ENCODE results near the gene FOXP4.
"Not testable (repeated sequence)": the region's sequence is repeated elsewhere in the genome, so short reads cannot be mapped to it uniquely, and the experiment has no call there.

Gene FOXP4

DNA sequence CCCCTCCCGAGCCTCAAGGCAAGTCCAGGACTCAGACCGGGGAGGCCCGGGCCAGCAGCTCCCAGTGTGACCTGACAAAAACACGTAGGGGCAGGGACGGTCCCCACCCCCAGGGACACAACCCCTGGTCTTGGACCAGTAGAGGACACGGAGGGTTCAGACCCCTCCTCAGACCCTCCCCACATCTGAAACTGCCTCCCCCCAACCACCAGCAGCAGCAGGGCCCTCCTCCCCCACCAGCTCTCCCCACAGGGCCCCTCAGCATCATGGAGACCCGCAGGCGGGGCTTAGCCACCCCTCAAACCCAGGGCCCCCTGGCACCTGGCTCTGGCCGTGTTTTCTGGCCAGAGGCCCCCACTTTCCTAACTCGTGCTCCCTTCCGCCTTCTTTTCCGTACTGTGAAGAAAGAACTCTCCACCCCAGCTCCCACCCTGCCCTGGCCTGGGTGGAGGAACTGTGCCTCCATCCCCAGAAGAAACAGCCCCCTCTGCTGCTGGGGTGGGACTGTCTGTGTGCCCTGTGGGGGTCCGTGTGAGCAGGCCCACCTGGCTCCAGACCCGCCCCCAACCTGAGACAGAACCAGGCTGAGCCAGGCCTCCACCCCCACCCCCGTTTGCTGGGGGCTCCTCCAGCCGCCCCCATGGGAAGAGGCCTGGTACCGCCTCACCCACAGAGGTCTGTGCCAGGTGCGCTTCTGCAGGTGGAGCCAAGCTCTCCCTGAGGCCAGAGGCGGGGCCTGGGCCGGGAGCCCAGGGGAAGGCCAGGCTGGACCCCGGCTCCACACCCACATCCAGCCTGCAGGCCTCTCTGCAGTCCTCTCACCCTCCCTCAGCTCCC is 53.1 kb downstream of the FOXP4 start:
- no peak for DNase-seq (ENCODE audit: low read depth)

DNA sequence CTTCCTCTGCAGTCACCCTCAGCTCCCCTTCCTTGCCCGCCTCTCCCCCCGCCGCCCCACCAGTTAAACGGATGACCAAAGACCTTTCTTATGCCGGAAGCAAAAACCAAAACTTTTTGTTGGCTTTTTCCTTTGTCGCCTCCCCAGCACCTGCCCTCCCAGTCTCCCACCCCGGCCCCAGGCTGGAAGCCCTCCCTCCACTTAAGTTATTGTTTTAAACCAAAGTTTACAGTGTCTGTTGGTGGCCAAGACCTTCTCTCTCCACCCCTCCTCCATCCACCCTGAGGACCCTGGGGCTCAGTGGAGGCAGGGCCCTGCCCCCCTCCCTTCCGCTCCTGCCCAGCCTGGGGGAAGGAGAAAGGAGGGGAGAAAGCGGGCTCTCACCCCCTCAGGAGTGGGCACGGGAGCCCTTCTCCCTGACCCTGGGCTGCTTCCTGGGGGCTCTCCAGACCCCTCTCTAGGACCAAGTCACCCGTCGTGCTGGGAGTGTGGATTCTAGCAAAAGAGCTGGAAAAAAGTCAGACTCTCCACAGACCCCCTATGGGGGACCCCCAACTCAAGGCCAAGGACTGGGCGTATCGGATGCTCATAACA is 53.8 kb downstream of the FOXP4 start:
- no peak for DNase-seq (ENCODE audit: low read depth)

DNA sequence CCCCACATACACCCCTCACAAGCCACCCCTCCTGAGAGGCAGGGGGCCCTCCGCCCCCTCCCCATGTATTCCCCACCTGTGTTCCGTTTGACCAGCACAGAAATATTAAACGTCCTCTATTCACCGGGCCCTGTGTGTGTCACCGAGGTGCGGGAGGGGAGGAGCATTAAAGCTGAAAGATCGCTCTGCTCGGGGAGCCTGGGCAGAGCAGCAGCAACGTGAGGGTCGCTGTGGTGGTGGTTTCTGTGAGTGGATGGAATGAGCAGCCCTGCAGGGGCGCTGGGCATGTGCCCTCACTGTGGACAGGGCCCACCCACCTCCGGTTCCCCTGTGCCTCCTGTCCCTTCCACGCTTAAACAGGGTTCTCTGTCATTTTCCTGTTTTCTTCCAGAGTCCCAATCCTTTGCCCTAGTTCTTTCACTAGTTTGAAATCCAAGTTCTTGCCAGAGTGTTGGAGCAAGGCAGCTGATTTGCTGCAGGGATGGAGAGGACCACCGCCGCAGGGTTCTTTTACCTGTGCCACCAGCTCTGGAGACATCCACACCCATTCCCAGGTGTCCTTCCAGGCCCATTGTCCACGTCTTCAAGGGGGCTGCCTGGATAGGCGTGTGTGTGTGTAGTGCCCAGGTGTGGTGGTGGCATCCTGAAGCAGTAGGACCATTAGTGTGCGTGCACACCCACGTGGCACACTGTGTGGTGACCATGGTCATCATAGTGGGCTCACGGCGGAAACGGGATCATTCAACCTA is 54.5 kb downstream of the FOXP4 start:
- DNase-seq (ENCODE audit: low read depth), result no peak

DNA sequence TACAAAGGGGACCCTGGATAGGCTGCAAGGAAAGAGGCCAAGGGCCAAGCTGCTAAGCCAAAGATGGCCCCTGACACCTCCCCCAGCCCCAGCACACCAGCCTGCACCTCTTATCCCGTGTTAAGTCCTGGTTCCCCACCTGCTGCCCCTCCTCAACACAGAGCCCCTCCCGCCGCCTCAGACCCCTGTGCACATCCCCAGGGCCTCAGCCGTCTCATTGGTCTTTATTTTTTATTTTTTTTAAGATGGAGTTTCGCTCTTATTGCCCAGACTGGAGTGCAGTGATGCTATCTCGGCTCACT is 55.0 kb downstream of the FOXP4 start:
- no peak for DNase-seq (ENCODE audit: low read depth)

DNA sequence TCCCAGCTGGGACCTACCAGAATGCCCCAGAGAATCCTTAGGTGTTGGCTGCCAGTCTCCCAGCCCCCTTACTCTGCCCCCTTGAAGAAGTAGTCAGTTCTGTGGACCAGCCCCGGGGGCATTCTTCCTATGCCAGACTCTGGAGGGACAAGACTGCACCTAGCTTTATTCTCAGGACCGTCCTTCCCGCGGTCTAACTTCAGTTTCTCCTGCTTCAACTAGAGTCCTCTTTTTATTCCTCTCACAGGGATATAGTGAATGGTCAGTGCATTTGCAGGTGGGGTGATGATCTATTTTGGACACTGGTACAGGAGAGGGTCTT is 56.2 kb downstream of the FOXP4 start:
- DNase-seq (ENCODE audit: low read depth), result no peak

DNA sequence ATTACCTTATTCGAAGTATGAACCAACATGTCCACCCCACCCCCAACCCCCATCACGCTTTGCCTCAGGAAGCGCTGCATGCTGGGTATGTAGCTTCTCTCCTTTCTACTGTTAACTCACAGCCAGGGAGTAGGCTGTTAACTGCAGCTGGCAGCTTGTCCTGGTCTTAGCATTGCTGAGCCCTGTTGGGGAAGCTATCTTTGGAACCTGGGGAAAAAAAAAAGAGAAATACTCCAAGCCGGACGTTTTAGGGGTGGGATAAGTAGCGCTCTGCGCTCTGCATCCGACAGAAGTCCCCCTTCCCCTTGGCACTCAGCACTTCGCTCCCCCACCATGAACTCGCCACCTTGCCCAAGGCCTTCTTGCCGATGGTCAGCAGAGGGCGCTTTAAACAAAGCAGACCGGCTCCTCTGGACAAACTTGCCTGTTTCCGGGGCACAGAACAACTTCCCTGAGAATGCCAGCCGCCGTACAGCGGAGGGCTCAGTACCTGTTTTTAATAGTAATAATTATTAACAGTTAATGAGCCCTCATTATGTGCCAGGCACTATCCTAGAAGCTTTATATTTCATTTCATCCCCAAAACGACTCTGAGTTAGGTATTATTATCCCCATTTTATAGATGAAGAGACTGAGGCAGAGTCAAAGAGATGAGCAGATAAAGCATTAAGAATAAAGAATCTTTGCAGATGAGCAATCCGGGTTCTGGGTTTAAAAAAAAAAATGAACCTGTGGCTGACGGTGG is 56.9 kb downstream of the FOXP4 start:
- peak; percentile 81 for DNase-seq (ENCODE audit: low read depth)

DNA sequence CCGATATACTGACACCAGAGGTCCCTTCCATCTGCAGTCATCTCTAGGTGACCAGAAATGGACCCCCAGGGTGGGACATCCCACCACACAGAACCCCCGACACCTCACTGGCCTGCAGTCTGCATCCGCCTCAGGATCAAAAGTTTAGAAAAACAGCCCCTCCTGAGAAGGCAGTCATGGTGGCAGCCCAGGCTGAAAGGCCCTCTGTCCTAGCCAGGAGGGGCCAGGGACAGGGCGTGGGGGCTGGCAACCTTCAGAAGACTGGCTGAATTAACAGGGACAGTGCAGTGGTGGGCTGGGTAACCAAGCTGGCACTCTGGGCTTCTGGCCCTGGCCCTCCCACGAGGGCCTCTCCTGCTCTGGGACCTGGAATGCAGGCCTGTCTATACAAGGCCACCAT is 57.8 kb downstream of the FOXP4 start:
- no peak for DNase-seq (ENCODE audit: low read depth)

DNA sequence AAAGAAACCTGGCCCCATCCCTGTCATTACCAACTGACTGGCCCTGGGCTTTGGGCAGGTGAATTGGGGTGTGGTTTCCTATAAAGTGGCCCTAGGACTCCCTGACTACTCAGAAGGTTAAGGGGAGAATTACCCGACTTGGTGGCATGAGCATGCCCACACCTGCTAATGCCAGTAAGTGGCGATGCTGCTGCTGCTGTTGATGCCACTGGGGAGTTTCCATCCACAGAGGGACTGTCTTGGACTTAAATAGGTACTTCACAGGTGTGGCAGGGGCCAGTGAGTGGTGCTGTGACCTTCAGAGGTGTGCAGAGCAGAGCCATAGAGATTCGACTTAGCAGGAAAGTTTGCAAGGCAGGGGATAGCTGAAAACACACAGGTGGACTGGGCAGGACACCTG is 59.5 kb downstream of the FOXP4 start:
- no peak for DNase-seq (ENCODE audit: low read depth)

DNA sequence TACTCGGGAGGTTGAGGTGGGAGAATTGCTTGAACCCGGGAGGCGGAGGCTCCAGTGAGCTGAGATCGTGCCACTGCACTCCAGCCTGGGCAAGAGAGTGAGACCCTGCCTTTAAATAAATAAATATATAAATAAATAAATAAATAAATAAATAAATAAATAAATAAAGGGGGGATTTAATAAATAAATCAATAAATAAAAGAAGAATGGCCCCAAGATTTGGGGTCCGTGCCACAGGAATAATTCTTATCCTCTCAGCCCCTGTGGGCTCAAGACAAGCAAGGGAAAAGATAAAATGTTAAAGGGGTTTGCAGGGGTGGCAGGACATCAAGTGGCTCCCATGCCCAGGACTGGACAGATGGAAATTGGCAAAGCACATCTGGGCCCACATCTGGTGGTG is 60.9 kb downstream of the FOXP4 start:
- no peak for DNase-seq (ENCODE audit: low read depth)

DNA sequence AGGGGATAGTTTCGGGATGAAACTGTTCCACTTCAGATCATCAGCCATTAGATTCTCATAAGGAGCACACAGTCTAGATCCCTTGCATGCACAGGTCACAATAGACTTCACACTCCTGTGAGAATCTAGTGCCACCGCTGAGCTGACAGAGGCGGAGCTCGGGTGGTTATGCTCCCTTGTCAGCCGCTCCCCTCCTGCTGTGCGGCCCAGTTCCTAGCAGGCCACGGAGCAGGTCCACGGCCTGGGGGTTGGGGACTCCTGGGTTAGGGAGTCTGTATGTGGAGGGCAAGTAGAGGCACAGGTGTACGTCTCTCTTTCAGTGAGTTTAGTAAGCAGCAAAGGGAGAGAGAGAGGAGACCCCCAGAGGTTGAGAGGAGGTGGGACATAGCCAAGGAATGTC is 61.6 kb downstream of the FOXP4 start:
- no peak for DNase-seq (ENCODE audit: low read depth)

DNA sequence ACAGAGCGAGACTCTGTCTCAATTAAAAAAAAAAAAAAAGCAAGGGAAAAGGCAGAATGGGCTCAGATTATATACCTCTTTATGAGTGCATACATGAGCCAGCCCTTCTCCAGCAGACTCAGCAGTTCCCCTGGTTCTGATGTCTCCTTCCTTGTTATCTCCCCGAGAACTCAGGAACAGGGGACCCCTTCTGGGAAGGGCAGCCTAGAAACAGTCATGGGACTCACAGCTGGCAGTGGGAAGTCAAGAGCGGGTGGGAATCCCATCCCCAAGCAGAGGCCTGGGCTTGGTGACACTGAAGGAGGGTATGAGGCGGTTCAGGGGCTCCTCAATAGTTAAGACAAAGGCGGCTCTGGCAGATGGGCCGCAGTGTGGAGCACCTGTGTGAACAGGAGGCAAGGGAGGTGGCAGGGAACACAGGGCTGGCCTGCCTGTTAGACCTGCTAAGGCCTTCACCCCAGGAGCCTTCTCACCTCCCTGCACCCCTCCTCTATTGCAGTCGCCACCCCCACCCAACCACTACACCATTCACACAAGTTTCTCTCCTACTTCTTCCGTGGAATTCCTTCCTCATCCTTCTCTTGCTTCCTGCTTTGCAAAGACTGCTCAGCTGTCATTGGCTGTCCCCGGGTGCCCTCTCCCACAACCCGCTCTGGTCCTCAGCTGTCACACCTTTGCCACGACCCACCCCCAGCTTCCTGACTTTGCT is 62.4 kb downstream of the FOXP4 start:
- DNase-seq (ENCODE audit: low read depth), result no peak

DNA sequence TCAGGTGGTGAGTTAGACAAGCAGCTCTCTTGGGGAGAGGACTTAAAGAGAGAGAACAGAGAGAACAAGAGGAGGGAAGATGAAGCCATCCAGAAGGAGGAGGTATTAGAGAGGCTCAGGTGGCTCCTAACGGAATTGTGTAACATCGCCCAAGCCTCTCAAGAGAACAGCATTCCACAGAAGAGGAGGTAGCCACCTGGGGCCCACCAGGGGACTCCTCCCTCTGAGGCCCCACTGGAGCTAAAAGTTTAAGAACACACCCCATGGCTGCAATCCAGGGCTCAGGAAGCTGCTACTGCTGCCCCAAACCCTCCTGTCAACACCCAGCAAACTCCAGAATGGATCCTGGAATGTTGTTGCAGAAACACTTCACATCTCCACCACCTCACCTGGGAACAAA is 68.5 kb downstream of the FOXP4 start:
- no peak for DNase-seq (ENCODE audit: low read depth)

DNA sequence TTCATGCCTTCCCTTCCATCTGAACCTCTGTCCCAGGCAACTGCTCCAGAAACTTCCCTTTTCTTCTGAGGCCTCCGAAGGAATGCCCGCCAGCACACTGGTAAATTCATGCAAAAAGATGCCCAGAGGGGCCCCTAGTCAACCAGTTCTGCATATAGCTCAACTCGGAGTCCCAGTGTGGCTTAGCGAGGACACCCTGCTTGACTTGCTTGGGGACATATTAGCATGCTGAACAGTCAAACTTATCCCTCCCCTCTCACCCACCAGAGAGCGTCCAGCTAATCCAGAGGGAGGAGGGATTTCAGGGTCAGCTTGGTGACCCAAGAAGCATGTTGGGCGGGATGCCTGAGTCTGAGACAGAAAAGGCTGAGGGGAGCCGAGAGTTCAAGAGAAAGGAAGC is 69.1 kb downstream of the FOXP4 start:
- DNase-seq (ENCODE audit: low read depth), result no peak

DNA sequence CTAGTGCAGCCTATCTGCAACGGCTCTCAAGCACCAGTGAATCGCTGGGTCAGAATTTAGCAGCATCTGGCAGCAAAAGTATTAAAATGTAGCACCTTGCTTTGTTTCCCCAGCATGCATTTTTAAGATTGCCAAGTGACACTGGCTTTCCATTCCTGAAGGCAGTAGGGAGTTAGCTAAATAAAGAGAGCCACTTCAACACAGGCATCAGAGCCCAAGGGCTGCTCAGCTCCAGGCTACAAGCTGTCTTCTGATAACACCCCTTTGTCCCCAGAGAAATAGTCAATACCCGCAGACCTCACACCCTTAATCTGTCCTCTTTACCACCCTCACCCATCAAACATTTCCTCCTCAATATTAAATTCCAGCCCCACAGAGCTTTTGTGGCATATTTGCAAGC is 72.4 kb downstream of the FOXP4 start:
- DNase-seq (ENCODE audit: low read depth), result no peak

DNA sequence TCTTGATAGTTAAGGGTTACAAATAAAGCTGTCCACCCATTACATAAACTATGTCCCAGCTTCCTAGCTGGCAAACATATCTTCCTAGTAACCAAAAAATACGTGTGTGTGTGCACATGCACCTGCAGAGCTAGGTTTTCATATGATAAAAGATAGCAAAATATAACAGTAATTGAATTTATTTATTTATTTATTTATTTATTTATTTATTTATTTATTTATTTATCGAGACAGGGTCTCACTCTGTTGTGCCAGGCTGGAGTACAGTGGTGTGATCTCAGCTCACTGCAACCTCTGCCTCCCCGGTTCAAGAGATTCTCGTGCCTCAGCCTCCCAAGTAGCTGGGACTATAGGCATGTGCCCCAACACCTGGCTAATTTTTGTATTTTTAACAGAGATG is 73.0 kb downstream of the FOXP4 start:
- not testable (repeated sequence) for DNase-seq (ENCODE audit: low read depth)

DNA sequence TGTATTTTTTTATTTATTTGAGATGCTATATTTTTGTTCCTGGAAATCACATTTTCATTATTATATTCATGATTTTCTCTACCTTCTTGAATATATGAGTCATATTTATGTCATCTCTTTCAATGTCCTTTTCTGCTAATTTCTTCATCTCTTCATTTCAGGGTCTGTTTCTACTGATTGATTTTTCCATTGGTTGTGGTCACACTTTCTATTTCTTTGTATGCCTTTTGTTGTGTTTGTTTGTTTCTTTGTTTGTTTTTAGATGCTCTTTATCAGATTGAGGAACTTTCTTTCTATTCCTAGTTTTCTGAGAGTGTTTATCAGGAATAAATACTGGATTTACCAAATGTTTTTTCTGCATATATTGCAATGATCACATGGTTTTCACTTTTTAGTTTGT is 75.2 kb downstream of the FOXP4 start:
- no peak for DNase-seq (ENCODE audit: low read depth)

DNA sequence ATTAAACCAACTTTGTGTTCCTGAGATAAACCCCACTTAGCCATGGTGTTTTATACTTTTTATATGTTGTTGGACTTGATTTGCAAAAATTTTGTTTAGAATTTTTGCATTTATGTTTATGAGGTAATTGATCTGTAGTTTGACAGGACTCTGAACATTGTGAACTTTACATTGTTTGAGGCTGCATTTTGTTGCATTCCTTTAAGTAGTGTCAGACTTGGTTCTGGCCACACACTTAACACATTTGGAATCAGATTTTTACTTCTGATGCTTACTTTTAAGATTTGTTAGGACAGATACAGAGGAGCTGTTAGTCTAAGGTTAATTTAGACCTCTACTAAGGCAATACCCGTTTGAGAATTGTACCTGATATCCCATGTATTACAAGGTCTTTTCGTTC is 75.6 kb downstream of the FOXP4 start:
- no peak for DNase-seq (ENCODE audit: low read depth)

DNA sequence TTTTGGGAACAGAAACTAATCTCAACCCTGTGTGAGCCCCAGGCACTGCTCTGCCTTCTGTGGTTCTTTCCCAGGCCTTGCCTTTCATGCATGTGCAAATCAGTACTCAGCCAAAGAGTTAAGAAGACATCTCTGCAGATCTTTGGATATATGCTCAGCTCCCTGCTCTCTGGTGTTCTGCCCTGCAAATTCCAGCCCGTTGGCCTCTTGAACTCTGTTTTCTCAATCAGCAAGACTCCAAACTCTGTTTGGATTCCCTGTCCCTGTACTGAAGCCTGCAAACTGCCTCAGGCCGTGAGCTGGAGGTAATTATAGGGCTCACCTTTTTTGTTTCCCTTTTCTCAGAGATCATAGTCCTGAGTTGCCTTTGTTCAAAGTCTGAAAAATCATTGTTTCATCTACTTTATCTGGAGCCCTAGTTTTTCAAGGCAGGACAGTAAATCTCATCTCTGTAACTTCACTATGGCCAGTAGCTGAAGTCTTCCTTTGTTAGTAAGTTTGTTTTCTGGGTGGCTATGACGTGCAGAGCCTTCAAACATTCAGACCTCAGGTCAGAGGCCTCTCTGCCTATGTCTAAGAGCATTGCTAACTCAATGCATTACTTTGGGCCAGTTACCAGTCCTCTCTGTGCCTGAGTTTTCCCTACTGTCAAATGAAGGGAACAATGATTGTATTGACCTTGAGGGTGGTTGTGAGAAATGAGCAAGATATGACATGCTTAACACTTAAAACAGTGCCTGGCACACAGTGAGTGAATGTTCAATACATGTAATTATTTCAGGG is 76.2 kb downstream of the FOXP4 start:
- DNase-seq (ENCODE audit: low read depth), result no peak

DNA sequence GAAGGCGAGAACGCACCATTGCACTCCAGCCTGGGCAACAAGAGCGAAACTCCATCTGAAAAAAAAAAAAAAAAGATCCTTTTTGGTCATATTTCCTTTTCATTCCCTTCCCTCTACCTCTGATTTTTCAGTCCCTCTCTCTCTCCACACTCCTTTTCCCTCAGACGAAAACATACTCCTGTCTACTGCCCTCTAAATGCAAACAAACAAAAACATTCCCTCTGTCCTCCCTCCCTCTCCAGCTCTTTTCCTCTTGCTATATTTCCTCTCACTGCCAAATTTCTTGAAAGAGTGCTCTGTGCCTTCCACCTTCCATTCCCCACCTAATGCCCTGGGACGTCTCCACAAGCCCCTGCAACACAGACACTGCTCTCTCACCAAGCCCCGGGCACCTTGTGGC is 77.1 kb downstream of the FOXP4 start:
- DNase-seq (ENCODE audit: low read depth), result no peak

DNA sequence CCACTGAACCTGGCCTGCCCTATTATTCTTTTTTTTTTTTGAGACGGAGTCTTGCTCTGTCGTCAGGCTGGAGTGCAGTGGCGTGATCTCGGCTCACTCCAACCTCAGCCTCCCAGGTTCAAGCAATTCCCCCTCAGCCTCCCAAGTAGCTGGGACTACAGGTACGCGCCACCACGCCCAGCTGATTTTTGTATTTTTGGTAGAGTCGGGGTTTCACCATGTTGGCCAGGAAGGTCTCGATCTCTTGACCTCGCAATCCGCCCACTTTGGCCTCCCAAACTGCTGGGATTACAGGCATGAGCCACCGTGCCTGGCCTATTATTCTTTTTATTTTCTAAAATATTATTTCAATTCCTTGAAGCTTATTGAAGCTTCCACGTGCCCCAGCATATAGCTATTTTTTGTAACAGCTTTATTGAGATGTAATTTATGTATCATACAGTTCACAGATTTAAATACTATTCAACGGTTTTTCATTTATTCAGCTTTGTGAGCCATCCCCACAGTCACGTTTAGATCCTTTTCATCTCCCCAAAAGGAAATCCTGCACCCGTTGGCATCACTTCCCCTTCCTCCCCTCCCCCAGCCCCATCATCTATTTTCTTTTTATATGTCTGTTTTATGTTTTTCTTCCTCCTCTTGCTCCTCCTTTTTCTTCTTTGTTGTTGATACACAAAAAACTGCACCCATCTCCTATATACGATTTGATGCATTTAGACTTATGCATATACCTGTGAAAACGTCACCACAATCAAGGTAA is 78.6 kb downstream of the FOXP4 start:
- DNase-seq (ENCODE audit: low read depth), result no peak

DNA sequence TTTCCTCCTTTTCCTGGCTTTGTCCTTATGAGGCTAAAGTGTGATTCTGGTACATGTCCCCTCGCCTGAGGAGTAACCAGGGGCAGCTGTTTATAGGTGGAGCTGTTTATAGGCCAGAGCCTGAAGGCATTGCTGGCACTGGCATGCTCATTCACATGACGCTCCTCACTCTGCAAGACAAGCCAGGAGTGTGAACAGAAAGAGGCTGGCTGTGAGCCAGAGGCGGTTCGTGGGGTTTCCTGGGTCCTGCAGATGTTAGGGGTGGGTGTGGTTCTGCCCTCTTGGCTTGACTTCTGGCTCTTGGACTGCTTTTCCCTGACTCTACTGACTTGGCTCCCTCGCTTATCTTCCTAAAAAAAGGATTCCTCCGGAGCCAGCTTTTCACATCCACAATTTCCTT is 79.3 kb downstream of the FOXP4 start:
- no peak for DNase-seq (ENCODE audit: low read depth)
